Measurements from ENCODE around the gene POLR1C.

POLR1C gene

DNA sequence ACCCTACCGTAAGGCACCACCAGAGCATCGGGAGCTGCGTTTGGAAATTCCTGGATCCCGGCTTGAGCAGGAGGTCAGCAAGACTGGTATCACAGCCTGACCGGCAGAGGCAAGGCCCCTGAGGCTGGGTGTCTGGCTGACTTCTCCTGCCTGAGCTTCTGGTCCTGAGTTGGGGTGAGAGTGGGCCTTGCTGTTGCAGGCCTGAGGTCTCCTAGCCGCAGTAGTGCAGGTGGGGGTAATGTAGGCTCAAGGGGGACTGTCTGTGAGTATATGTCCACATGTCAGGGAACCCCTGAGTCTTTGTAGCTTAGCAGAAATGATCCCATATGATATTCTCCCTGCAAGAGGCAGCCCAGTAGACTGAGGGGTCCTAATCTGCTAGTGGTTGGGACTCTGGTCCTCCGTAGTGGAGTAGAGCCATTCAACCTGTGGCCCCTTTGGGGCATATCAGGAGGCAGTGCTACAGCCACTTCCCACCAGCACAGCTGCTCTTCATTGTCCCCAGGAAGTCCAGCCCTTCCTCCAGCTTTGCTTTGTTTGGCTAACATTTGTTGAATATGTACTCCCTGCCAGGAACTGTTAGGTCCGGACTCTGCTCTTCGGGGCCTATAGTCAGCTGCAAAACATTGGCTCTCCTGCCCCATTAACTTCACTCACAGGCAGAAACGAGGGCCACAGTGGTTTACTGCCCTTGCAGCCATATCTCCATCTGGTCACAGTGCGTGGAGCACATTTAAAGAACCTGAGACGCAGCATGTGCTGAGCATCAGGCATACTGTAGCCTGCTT, 17.7 kb upstream of the POLR1C start:
- no peak for TF ChIP-seq GATA2 (IDR thresholded peaks at IDR 0.05; ENCODE audit: low read depth, low read length)
- no peak for TF ChIP-seq GATA3 (IDR thresholded peaks at IDR 0.05; ENCODE audit: low read depth, low read length)

DNA sequence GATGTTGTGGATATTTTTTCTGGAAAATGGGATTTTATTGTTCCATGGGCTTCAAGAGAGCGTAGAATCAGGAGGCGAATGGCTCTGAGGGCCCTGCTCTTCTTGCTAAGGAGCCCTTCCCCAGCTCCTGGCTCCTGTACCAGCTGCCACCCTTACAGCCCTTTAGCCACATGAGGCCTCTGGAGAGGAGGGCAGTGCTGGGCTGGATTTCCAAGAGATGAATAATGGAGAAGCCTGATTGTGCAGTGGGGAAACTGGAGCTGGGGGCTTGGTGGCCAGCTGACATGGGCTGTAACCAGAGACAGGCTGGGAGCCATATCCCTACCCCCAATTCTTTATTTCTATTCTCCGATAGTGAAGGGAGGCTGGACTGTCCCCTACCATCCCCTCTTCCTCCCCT, 16.0 kb upstream of the POLR1C start:
- TF ChIP-seq GATA3 (IDR thresholded peaks at IDR 0.05; ENCODE audit: low read depth, low read length) (no peak), GATA2 (IDR thresholded peaks at IDR 0.05; ENCODE audit: low read depth, low read length) (no peak)

DNA sequence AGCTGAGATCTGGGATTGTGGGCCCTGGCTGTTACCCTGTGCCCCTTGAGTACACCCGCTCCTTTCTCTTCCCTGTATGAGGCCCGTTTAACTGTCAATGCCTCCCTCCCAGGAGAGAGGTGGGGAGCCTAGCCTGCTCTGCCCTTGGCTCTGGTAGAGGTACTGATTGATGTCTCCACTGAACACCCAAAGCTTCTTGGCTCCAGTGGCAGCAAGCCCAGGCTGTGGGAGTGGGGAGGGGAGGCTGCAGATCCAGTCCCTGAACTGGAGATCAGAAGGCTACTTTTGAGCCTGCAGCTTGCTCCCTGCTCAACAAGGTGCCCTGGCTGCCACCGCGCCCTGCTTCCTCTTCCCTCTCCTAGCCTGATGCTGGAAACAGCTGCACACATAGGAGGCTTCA, 14.2 kb upstream of the POLR1C start:
- TF ChIP-seq GATA3 (IDR thresholded peaks at IDR 0.05; ENCODE audit: low read depth, low read length) (no peak), GATA2 (IDR thresholded peaks at IDR 0.05; ENCODE audit: low read depth, low read length) (no peak)

GRCh38 chr6:43503443-43503842, 13.4 kb upstream of the POLR1C start:
- TF ChIP-seq GATA3 (IDR thresholded peaks at IDR 0.05; ENCODE audit: low read depth, low read length), result no peak
- no peak for TF ChIP-seq GATA2 (IDR thresholded peaks at IDR 0.05; ENCODE audit: low read depth, low read length)

DNA sequence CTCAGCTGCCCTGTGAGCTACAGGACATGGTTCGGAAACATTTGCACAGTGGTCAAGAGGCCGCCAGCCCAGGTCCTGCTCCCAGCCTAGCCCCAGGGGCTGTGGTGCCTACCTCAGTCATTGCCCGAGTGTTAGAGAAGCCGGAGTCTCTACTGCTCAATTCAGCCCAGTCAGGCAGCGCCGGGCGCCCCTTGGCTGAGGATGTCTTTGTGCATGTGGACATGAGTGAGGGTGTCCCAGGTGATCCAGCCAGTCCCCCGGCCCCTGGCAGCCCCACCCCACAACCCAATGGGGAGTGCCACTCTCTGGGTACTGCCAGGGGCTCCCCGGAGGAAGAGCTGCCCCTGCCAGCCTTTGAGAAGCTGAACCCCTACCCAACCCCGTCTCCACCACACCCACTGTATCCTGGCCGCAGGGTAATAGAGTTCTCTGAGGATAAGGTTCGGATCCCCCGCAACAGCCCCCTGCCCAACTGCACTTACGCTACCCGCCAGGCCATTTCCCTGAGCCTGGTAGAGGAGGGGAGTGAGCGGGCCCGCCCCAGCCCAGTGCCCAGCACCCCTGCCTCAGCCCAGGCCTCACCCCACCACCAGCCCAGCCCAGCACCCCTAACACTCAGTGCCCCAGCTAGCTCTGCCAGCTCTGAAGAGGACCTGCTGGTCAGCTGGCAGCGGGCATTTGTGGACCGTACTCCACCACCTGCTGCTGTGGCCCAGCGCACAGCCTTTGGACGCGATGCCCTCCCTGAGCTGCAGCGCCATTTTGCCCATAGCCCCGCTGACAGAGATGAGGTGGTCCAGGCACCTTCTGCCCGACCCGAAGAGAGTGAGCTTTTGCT, 11.9 kb upstream of the POLR1C start:
- TF ChIP-seq GATA2 (IDR thresholded peaks at IDR 0.05; ENCODE audit: low read depth, low read length) (no peak), GATA3 (IDR thresholded peaks at IDR 0.05; ENCODE audit: low read depth, low read length) (no peak)

DNA sequence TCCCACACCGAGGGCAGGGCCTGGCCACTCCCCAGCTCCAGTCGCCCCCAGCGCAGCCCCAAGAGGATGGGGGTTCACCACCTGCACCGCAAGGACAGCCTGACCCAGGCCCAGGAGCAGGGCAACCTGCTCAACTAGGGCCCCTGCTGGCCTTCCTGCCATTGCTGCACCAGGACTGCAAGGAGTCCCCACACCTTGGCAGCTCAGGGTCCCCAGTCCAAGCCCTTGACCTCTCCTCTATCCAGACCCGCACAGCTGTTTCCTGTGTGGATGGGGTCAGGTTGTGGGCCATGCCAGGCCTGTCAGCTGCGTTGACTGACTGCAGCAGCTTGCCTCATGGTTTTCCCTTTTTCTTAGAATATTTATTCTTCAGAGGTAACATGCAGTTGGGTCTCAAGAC, 11.2 kb upstream of the POLR1C start:
- TF ChIP-seq GATA2 (IDR thresholded peaks at IDR 0.05; ENCODE audit: low read depth, low read length) (no peak), GATA3 (IDR thresholded peaks at IDR 0.05; ENCODE audit: low read depth, low read length) (no peak)

DNA sequence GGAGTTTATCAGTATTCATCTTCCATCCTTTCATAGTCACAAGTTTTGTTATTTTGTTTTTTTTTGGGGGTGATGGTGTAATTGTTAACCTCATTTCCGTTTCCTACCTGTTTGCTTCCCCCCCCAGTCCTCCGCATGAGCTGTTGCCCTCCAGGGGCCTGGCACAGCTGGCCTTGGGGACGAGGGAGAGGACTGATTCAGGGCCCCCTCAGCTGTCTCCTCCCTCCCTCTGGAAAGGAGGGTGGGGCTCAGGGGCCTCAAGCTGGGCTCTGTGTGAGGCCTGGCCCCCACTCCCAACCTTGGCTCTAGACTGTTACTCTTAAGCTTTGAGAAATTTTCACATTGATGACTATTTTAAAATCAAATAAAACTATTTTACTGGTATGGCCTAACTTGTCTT, 10.7 kb upstream of the POLR1C start:
- TF ChIP-seq GATA2 (IDR thresholded peaks at IDR 0.05; ENCODE audit: low read depth, low read length) (no peak), GATA3 (IDR thresholded peaks at IDR 0.05; ENCODE audit: low read depth, low read length) (no peak)

DNA sequence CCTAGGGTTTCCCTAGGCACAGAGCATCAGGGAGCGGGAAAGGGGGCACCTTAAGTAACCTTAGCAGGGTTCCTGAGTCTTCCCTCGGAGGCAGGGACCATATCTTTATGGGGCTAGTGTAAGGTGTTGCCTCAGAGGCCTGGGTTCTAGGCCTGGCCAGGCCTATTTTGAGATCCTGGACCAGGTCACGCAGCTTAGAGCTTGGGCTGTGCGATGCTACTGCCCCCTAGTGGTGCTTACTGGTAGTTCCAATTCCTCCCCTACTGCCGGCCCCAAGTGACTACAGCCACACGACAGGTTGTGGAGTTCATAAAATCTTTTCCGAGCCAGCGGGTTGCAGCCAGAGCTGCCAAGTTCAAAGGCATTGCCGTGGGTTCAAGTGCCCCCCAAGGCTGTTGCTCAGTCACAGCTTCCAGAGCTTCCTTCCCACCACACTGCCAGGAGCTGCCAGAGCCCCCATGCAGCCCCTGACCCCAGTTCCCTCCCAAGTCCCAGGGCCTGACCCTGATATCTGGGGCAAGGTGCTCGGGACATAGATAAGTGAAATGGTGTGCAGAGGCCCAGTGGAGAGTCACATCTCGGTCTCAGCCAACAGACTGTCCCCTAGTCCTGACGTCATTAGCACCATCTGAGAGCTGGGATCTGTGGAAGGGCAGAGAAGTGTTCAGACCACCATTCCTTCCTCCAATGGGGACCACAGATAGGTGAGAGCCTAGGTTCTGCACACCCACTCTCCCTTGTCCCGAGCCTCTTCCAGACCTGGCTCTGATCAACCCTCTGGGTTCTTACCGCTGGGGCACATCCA, 10.0 kb upstream of the POLR1C start:
- TF ChIP-seq GATA3 (IDR thresholded peaks at IDR 0.05; ENCODE audit: low read depth, low read length), result no peak
- no peak for TF ChIP-seq GATA2 (IDR thresholded peaks at IDR 0.05; ENCODE audit: low read depth, low read length)

DNA sequence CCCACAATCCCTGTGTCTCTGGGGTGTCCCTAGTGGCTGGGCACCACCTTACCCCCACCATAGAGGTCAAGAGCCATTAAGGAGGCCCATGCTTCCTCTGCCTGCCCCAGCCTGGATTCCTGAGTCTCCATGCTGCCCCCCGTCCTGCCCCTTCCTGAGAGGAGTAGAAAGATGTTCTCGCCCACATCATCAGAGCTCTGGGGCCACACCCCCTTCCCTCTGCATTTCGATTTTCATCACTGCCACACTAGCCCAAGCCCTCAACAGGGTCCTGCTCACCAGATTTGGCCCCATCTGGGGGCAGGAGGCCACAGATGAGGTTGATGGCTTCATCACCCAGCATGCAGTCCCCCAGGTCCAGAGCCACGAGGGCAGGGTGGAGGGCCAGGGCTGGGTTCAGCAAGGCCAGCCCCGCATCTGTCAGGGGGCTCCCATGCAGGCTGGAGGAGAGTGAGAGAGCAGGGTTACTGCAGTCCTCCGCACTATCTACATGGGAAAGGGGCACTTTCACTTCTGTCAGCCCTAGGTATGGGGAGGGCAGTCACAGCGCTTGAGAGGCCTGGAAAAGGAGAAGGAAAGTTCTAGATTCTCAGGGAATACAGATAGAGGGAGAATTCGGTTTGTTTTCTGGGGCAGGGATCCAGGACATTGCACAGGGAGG, 8.3 kb upstream of the POLR1C start:
- TF ChIP-seq GATA3 (IDR thresholded peaks at IDR 0.05; ENCODE audit: low read depth, low read length) (no peak), GATA2 (IDR thresholded peaks at IDR 0.05; ENCODE audit: low read depth, low read length) (no peak)

- TF ChIP-seq GATA2 (IDR thresholded peaks at IDR 0.05; ENCODE audit: low read depth, low read length) (no peak), GATA3 (IDR thresholded peaks at IDR 0.05; ENCODE audit: low read depth, low read length) (no peak)
These were observed 7.5 kb upstream of the POLR1C start for GRCh38 chr6:43509142-43509983.

- no peak for TF ChIP-seq GATA2 (IDR thresholded peaks at IDR 0.05; ENCODE audit: low read depth, low read length)
- TF ChIP-seq GATA3 (IDR thresholded peaks at IDR 0.05; ENCODE audit: low read depth, low read length), result no peak
These were observed 6.7 kb upstream of the POLR1C start, which contains the start of gene LRRC73 for GRCh38 chr6:43509984-43510826. Gene LRRC73 (minus strand): TSS chr6:43510346. CDS start chr6:43509785, 561 bp downstream.

DNA sequence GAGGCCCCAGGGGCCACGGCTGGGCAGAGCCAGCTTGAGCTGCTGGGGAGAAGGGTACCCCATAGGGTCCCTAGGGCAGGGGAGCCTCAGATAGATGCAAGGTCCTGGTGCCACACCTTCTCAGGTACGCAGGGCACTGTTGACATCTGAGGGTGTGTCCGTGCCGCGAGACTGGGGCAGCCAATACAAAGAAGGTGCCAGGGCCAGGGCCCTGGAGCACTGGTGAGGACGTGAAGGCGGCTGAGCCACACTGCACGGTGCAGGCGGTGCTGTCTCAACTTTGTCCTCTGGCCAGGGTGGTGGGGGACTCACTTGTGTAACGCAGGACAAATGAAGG, 6.1 kb upstream of the POLR1C start:
- TF ChIP-seq GATA2 (IDR thresholded peaks at IDR 0.05; ENCODE audit: low read depth, low read length) (no peak), GATA3 (IDR thresholded peaks at IDR 0.05; ENCODE audit: low read depth, low read length) (no peak)
